K562 (cell line): ENCODE results near the gene OR2V2. TPM values are rescaled to one million over a fixed set of nuclear protein-coding genes. Genes with fewer than 3 reads are reported as not detected.

Experiments used
- ATAC-seq: fragments of 200-7000 bp; cut with Tn5 transposase; 3 replicates; pipeline ENCODE4 v1.9.1; 2020; ENCODE audit warnings: moderate library complexity
- BruUV-seq: library from RNA; stranded (reverse); fragments of 400-500 nt; replicated peaks from 2 replicates; lab custom pipeline; 2021; lab: Mats Ljungman, UMichigan
- CTCF ChIA-PET: fragments of 300-600 bp; formaldehyde crosslinking; extraction: SDS; loops from one replicate; lab custom pipeline; 2021; ENCODE audit warnings: low intra/inter-chr PET ratio; lab: Yijun Ruan, JAX
- POLR2A ChIA-PET: fragments of 300-600, 350-650 bp; sonication (Branson Sonifier 250); formaldehyde crosslinking; extraction: SDS; loops from one replicate; lab custom pipeline; 2021; ENCODE audit warnings: antibody characterized with exemption, inconsistent platforms; lab: Yijun Ruan, JAX
- DNase-seq, 4 experiments: peaks; one replicate each; pipeline versions ENCODE4 v3.0.0 to v3.0.0-alpha.2; 2011 to 2018; ENCODE audit warnings: low spot score in 3 of 4, mixed read lengths in 3 of 4; ENCODE audit errors: extremely low read depth in 1 of 4
- FAIRE-seq: peaks from 2 replicates; lab custom pipeline; 2011; peaks lifted over from hg19 to GRCh38; lab: Jason Lieb, UNC
- H2AFZ ChIP-seq: 2 replicates; pipeline ENCODE4 v1.6.0; 2011; ENCODE audit warnings: low read depth, low read length, control low read depth, inconsistent platforms
- H3K27ac ChIP-seq: fragments of 200-600 bp; 3 replicates; pipeline ENCODE4 v1.8.0; 2011; ENCODE audit warnings: low read depth, mild to moderate bottlenecking, control low read depth, inconsistent platforms, low read length, moderate library complexity, mixed read lengths; ENCODE audit errors: extremely low read depth
- H3K27me3 ChIP-seq, 2 experiments: fragments of 300-600 bp in 1 of 2; 2 replicates in 1 of 2; 3 replicates in 1 of 2; pipeline versions ENCODE4 v1.6.0 to v1.8.0; 2011; ENCODE audit warnings: inconsistent platforms in 2 of 2, low read length in 2 of 2, mild to moderate bottlenecking in 1 of 2, mixed read lengths in 1 of 2, moderate library complexity in 1 of 2; ENCODE audit not compliant: control insufficient read depth in 2 of 2, insufficient read depth in 2 of 2
- H3K36me3 ChIP-seq: fragments of 300-600 bp; 3 replicates; pipeline ENCODE4 v1.8.0; 2011; ENCODE audit warnings: mild to moderate bottlenecking, low read length, inconsistent platforms; ENCODE audit not compliant: control insufficient read depth, insufficient read depth
- H3K4me1 ChIP-seq, 2 experiments: fragments of 200-600 bp in 1 of 2; replicated peaks in 1 of 2; 2 replicates in 1 of 2; 3 replicates in 1 of 2; pipeline versions ENCODE4 v1.5.1 to v1.8.0; 2011; ENCODE audit warnings: inconsistent platforms in 2 of 2, low read length in 2 of 2, mild to moderate bottlenecking in 1 of 2, mixed read lengths in 1 of 2, moderate library complexity in 1 of 2; ENCODE audit not compliant: control insufficient read depth in 2 of 2, insufficient read depth in 2 of 2
- H3K4me2 ChIP-seq: 2 replicates; pipeline ENCODE4 v1.6.1; 2011; ENCODE audit warnings: low read length, control low read depth, inconsistent platforms, mixed read lengths; ENCODE audit not compliant: insufficient read depth
- H3K4me3 ChIP-seq: fragments of 200-600 bp; sonication (generic), shearing (Covaris generic); 2 replicates; pipeline ENCODE4 v1.5.1; 2016; ENCODE audit warnings: control low read depth, inconsistent platforms
- H3K79me2 ChIP-seq: fragments of 200-600 bp; 3 replicates; pipeline ENCODE4 v1.8.0; 2011; ENCODE audit warnings: low read length, inconsistent platforms; ENCODE audit not compliant: control insufficient read depth, insufficient read depth
- H3K9ac ChIP-seq, 2 experiments: 2 replicates each; pipeline versions ENCODE4 v1.6.0 to v1.6.1; 2011; ENCODE audit warnings: low read depth in 2 of 2, low read length in 2 of 2, control low read depth in 1 of 2, inconsistent platforms in 1 of 2, mild to moderate bottlenecking in 1 of 2, mixed read lengths in 1 of 2; ENCODE audit not compliant: insufficient read depth in 1 of 2
- H3K9me1 ChIP-seq: one replicate; pipeline ENCODE4 v1.6.0; 2011; ENCODE audit warnings: inconsistent platforms, mild to moderate bottlenecking, low read length, moderate library complexity; ENCODE audit not compliant: control insufficient read depth, insufficient read depth
- H3K9me3 ChIP-seq: replicated peaks from 2 replicates; pipeline ENCODE4 v1.5.1; 2011; ENCODE audit warnings: low read depth, low read length, inconsistent platforms; ENCODE audit not compliant: control insufficient read depth, insufficient read depth
- H4K20me1 ChIP-seq: replicated peaks from 2 replicates; pipeline ENCODE4 v1.6.1; 2011; ENCODE audit warnings: low read length, inconsistent platforms, mixed read lengths; ENCODE audit not compliant: control insufficient read depth, insufficient read depth
- GATAD2A ChIP-seq: fragments of 450-650 bp; IDR thresholded peaks from 2 replicates; pipeline ENCODE4 v1.6.1; 2017
- HOXB6 ChIP-seq: fragments of 250-450 bp; sonication (Bioruptor Pico); IDR thresholded peaks from 2 replicates; pipeline ENCODE4 v1.5.1; 2022; ENCODE audit warnings: mild to moderate bottlenecking, borderline replicate concordance
- LCOR ChIP-seq: sonication (generic); formaldehyde crosslinking; IDR thresholded peaks from 2 replicates; pipeline ENCODE4 v1.8.0; 2022; ENCODE audit warnings: mild to moderate bottlenecking, missing genetic modification reagents
- MAZ ChIP-seq, 2 experiments: fragments of 450-650 bp in 1 of 2; sonication (generic) in 1 of 2; formaldehyde crosslinking; IDR thresholded peaks in 1 of 2; conservative IDR thresholded peaks in 1 of 2; 2 replicates each; pipeline versions ENCODE4 v1.4.0 to v1.5.0; 2020; ENCODE audit warnings: mild to moderate bottlenecking in 1 of 2, missing genetic modification reagents in 1 of 2
- NRF1 ChIP-seq, 2 experiments: fragments of 450-650 bp; IDR thresholded peaks in 1 of 2; conservative IDR thresholded peaks in 1 of 2; 2 replicates each; pipeline ENCODE4 v1.6.1; 2014; ENCODE audit warnings: mild to moderate bottlenecking in 2 of 2
- PHF8 ChIP-seq: fragments of 200-600 bp; sonication (generic); IDR thresholded peaks from 2 replicates; pipeline ENCODE4 v1.6.1; 2012; ENCODE audit warnings: mixed run types, mild to moderate bottlenecking, inconsistent platforms, low read length, moderate library complexity, borderline replicate concordance
- POU5F1 ChIP-seq: fragments of 150-350 bp; IDR thresholded peaks from 2 replicates; pipeline ENCODE4 v1.6.1; 2014; ENCODE audit warnings: borderline replicate concordance, low read length, low read depth, mild to moderate bottlenecking; ENCODE audit not compliant: partially characterized antibody
- RBBP5 ChIP-seq: fragments of 200-600 bp; sonication (generic); IDR thresholded peaks from 2 replicates; pipeline ENCODE4 v1.6.1; 2012; ENCODE audit warnings: borderline replicate concordance, mild to moderate bottlenecking, low read length, control low read depth, inconsistent platforms; ENCODE audit not compliant: insufficient read depth, poor library complexity, severe bottlenecking
- SAP30 ChIP-seq: fragments of 200-600 bp; sonication (generic); IDR thresholded peaks from 2 replicates; pipeline ENCODE4 v1.6.1; 2012; ENCODE audit warnings: borderline replicate concordance, low read depth, mild to moderate bottlenecking, moderate library complexity, low read length, control low read depth, inconsistent platforms; ENCODE audit not compliant: insufficient read depth, poor library complexity, severe bottlenecking
- SETDB1 ChIP-seq: IDR thresholded peaks from one replicate; pipeline ENCODE4 v1.6.1; 2012; ENCODE audit warnings: low read length, control low read depth, inconsistent platforms
- SIN3A ChIP-seq, 2 experiments: fragments of 150-350 bp in 1 of 2; IDR thresholded peaks; 2 replicates each; pipeline ENCODE4 v1.6.1; 2011 to 2016; ENCODE audit warnings: borderline replicate concordance in 2 of 2, low read depth in 2 of 2, low read length in 2 of 2, mild to moderate bottlenecking in 2 of 2, moderate library complexity in 2 of 2; ENCODE audit not compliant: control insufficient read depth in 1 of 2
- ZNF830 ChIP-seq: fragments of 250-450 bp; sonication (Bioruptor Pico); IDR thresholded peaks from 2 replicates; pipeline ENCODE4 v1.5.0; 2021; ENCODE audit warnings: mild to moderate bottlenecking
- WGBS: fragments of 100-300 bp; shearing (Covaris generic); methylation state at CpG from one replicate; pipeline ENCODE4 v1.1.6; 2016; ENCODE audit warnings: low coverage, mixed read lengths; ENCODE audit not compliant: insufficient coverage; ENCODE audit errors: missing lambda C conversion rate; 5-methylcytosine and 5-hydroxymethylcytosine counted together
- in situ Hi-C: fragments of 300-500 bp; cut with MboI; formaldehyde crosslinking; loops from 4 replicates; pipeline ENCODE4 v1.15.0; 2018; ENCODE audit warnings: inconsistent platforms, mixed read lengths
- intact Hi-C: fragments of 100-400 bp; cut with micrococcal nuclease; formaldehyde crosslinking; loops from 2 replicates; pipeline ENCODE4 v1.14.2; 2022
- polyA plus RNA-seq, 8 experiments: library from polyadenylated mRNA; depleted of rRNA in 4 of 8; stranded (reverse) in 5 of 8; unstranded in 3 of 8; fragments of >200 nt; fragmentation: Nextera tagmentation in 2 of 8; fragmentation: Illumina TruSeq in 1 of 8; extraction: Ambion mirVana in 2 of 8; extraction: Trizol in 1 of 8; gene quantifications; 2 replicates each; pipeline versions ENCODE4 v1.2.1 to v1.2.3, GENCODE V29; 2011 to 2014; ENCODE audit warnings: inconsistent platforms in 1 of 8, missing spikeins in 1 of 8
- total RNA-seq, 7 experiments: library from RNA; depleted of rRNA in 6 of 7; stranded (reverse); fragments of >200 nt in 6 of 7; fragmentation: Illumina TruSeq in 2 of 7; extraction: Trizol in 2 of 7; gene quantifications; 2 replicates each; pipeline versions ENCODE4 v1.2.1 to v1.2.3, GENCODE V29; 2011 to 2021; ENCODE audit warnings: low replicate concordance in 1 of 7
- TF ChIP-seq, protein P1 (sequence below): fragments of 450-650 bp; formaldehyde crosslinking; IDR thresholded peaks from 2 replicates; pipeline ENCODE4 v1.4.0; 2022; ENCODE audit warnings: missing genetic modification characterization
- TF ChIP-seq, protein P2 (sequence below), 2 experiments: IDR thresholded peaks; 2 replicates each; pipeline ENCODE4 v1.6.1; 2011; ENCODE audit warnings: borderline replicate concordance in 1 of 2, control low read depth in 1 of 2, low read depth in 1 of 2, low read length in 1 of 2, mild to moderate bottlenecking in 1 of 2, mixed read lengths in 1 of 2, moderate library complexity in 1 of 2; ENCODE audit not compliant: insufficient read depth in 1 of 2, insufficient read length in 1 of 2, poor library complexity in 1 of 2, severe bottlenecking in 1 of 2; ENCODE audit errors: extremely low read depth in 1 of 2
- TF ChIP-seq, protein P3 (sequence below): fragments of 450-650 bp; formaldehyde crosslinking; IDR thresholded peaks from 2 replicates; pipeline ENCODE4 v1.4.0; 2020; ENCODE audit warnings: mild to moderate bottlenecking, moderate library complexity

OR2V2 gene
- total and polyA plus RNA-seq, 9 of the 15 experiments (the other 6 are each of a cell fraction or from before 2014, with no cell fraction given): 0.01 TPM; not detected in 8

DNA sequence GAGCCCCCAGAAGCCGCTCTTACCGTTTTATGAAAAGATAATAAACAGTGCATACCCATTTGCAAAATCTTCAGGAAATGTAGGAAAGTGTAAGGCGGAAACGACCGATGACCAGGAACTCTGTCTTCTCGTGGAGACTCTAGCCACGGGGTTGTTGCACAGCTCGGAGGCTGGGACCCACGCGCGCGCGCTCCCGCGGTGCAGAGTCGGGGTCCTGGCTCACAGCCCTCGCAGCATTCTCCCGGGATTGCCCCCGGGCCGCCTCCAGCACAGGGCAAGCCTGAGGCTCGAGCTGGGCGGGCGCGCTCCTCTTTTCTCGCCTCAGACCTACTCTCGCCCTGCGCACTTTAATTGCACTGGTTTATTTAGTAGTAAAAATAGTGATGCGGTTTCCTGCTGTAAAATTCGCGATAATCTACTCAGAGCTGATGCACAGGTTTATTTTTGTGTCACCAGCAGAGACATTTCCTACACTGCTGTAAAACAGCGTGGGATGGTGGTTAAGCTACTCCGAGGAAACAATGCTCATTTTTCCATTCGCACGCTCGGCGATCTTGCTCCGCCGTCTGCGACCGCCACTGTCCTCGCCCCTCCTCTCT, 42.1 kb downstream of the OR2V2 start:
- peak overlapping the region; percentile 56 for H3K27ac ChIP-seq
- 2% methylated on average over 41 of the region's 41 CpGs for WGBS
- H3K4me3 ChIP-seq: peak overlapping the region; percentile 67
- H3K79me2 ChIP-seq: peaks cover 13% of the 10 kb centered on the region
- peak overlapping the region; percentile 87 for H2AFZ ChIP-seq
- no peaks in the 10 kb centered on the region for H3K27me3 ChIP-seq
- 0 out of 2 replicates have a peak, but pooled peaks cover 3% of the 10 kb centered on the region for H4K20me1 ChIP-seq
- no peaks in the 10 kb centered on the region; the same call in 2 of the 3 replicates for H3K36me3 ChIP-seq
- ATAC-seq (0 out of 3 replicates have a peak, but pooled peaks have one; percentile 1), FAIRE-seq (no peak), DNase-seq (peak in 1 of 4 experiments; percentile 49)
- H3K9me3 ChIP-seq: no peaks in the 10 kb centered on the region
- peak overlapping the region; percentile 93 to 96 for H3K9ac ChIP-seq
- no peaks in the 10 kb centered on the region for H3K9me1 ChIP-seq
- H3K4me1 ChIP-seq: peaks cover 34 to 66% of the 10 kb centered on the region in 2 experiments
- TF ChIP-seq GATAD2A: 0 out of 2 replicates have a peak, but pooled peaks have one; percentile 2
- no peak for TF ChIP-seq ZNF830
- TF ChIP-seq SETDB1: no peak
- peak; percentile 14 for TF ChIP-seq SAP30
- TF ChIP-seq, protein P1, sequence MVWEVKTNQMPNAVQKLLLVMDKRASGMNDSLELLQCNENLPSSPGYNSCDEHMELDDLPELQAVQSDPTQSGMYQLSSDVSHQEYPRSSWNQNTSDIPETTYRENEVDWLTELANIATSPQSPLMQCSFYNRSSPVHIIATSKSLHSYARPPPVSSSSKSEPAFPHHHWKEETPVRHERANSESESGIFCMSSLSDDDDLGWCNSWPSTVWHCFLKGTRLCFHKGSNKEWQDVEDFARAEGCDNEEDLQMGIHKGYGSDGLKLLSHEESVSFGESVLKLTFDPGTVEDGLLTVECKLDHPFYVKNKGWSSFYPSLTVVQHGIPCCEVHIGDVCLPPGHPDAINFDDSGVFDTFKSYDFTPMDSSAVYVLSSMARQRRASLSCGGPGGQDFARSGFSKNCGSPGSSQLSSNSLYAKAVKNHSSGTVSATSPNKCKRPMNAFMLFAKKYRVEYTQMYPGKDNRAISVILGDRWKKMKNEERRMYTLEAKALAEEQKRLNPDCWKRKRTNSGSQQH (CRISPR knock-in tag): no peak
- 0 out of 4 replicates have a peak, but pooled peaks of 1 of the 2 experiments have one; percentile 48 for TF ChIP-seq SIN3A (IDR thresholded peaks at IDR 0.05; ENCODE audit: borderline replicate concordance in 2 of 2, control insufficient read depth in 1 of 2, low read depth in 2 of 2, low read length in 2 of 2)
- TF ChIP-seq, protein P2, sequence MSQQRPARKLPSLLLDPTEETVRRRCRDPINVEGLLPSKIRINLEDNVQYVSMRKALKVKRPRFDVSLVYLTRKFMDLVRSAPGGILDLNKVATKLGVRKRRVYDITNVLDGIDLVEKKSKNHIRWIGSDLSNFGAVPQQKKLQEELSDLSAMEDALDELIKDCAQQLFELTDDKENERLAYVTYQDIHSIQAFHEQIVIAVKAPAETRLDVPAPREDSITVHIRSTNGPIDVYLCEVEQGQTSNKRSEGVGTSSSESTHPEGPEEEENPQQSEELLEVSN (IDR thresholded peaks at IDR 0.05; ENCODE audit: borderline replicate concordance in 1 of 2, extremely low read depth in 1 of 2, insufficient read depth in 1 of 2, insufficient read length in 1 of 2, low read depth in 1 of 2, low read length in 1 of 2, poor library complexity in 1 of 2, severe bottlenecking in 1 of 2): peak in 1 of 2 experiments; percentile 45
- peak; percentile 13; the same call in 1 of the 2 replicates for TF ChIP-seq PHF8
- no peak for TF ChIP-seq HOXB6 (CRISPR knock-in tag)
- no peak for TF ChIP-seq POU5F1
- TF ChIP-seq, protein P3, sequence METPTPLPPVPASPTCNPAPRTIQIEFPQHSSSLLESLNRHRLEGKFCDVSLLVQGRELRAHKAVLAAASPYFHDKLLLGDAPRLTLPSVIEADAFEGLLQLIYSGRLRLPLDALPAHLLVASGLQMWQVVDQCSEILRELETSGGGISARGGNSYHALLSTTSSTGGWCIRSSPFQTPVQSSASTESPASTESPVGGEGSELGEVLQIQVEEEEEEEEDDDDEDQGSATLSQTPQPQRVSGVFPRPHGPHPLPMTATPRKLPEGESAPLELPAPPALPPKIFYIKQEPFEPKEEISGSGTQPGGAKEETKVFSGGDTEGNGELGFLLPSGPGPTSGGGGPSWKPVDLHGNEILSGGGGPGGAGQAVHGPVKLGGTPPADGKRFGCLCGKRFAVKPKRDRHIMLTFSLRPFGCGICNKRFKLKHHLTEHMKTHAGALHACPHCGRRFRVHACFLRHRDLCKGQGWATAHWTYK: 0 out of 2 replicates have a peak, but pooled peaks have one; percentile 28
- TF ChIP-seq RBBP5: peak; percentile 56
- peak; percentile 4 to 36; a peak in 1 of 4 replicates for TF ChIP-seq MAZ (CRISPR knock-in tag; conservative IDR thresholded peaks at IDR 0.05 in 1 of 2, IDR thresholded peaks at IDR 0.05 in 1 of 2)
- TF ChIP-seq LCOR (CRISPR knock-in tag): no peak
- TF ChIP-seq NRF1 (conservative IDR thresholded peaks at IDR 0.05 in 1 of 2, IDR thresholded peaks at IDR 0.05 in 1 of 2): peak; percentile 21 to 50; a peak in 2 of 4 replicates
- POLR2A ChIA-PET: interaction anchor here (0.5 to 6.7 kb wide), 7 partner anchors 14 to 65 kb away, joined by 3 to 69 read pairs (median 8); partner anchors contain the start of genes TRIM41 and TRIM7
- no TSS peak for BruUV-seq
- CTCF ChIA-PET: interaction anchor here (1.3 kb wide), 1 partner anchor 29 kb away, joined by 4 read pairs; no protein-coding TSS in a partner anchor
- intact Hi-C loops (loop anchor here (2.0 to 5.0 kb wide), 2 partner anchors 17 to 73 kb away; partner anchors contain the start of gene TRIM52), in situ Hi-C loops (no loop called here)
- H3K4me2 ChIP-seq: peak overlapping the region; percentile 99
